ENCODE measurements around the gene TGFB1.

DNA sequence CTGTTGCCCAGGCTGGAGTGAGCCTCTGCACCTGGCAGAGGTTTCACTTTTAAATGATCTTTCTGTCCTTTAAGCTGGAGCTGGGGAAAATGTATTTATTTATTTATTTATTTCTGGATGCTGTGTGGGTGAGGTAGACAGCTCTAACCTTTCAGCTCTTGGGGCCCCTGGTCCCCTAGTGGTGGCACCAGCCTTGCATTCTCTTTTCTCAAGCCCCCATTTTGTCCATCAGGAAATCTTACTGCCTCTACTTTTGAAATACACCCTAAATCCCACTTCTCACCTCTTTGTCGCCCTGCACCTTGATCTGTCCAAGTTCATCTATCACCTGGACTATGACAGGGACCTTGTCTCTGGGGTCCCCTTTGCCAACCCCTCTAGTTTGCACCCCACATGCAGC lies 12.4 kb upstream of the TGFB1 start:
- TF ChIP-seq, protein P1, sequence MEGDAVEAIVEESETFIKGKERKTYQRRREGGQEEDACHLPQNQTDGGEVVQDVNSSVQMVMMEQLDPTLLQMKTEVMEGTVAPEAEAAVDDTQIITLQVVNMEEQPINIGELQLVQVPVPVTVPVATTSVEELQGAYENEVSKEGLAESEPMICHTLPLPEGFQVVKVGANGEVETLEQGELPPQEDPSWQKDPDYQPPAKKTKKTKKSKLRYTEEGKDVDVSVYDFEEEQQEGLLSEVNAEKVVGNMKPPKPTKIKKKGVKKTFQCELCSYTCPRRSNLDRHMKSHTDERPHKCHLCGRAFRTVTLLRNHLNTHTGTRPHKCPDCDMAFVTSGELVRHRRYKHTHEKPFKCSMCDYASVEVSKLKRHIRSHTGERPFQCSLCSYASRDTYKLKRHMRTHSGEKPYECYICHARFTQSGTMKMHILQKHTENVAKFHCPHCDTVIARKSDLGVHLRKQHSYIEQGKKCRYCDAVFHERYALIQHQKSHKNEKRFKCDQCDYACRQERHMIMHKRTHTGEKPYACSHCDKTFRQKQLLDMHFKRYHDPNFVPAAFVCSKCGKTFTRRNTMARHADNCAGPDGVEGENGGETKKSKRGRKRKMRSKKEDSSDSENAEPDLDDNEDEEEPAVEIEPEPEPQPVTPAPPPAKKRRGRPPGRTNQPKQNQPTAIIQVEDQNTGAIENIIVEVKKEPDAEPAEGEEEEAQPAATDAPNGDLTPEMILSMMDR (optimal IDR thresholded peaks at IDR 0.05 in 1 of 3, IDR thresholded peaks at IDR 0.05 in 1 of 3, conservative IDR thresholded peaks at IDR 0.05 in 1 of 3; ENCODE audit: extremely low read depth in 1 of 3, insufficient read depth in 2 of 3, low read length in 3 of 3), result peak in 2 of 3 experiments; percentile 21 to 22
- no peak for TF ChIP-seq EZH2 (IDR thresholded peaks at IDR 0.05; ENCODE audit: low read length)
